Cardiac muscle cell (in vitro differentiated cells and primary cell): ENCODE results near the gene TMEM167A. TPM values are rescaled to one million over a fixed set of nuclear protein-coding genes. Genes with fewer than 3 reads are reported as not detected.

Experiments used
- DNase-seq, 2 donors: peaks; one replicate each; pipeline versions ENCODE4 v3.0.0 to v3.0.0-alpha.2; 2010 to 2017; ENCODE audit warnings: low read depth in 1 of 2, low spot score in 1 of 2
- H3K27ac ChIP-seq: fragments of 200-600 bp; sonication (generic); 2 replicates; pipeline ENCODE4 v1.5.1; 2016
- H3K27me3 ChIP-seq: fragments of 200-600 bp; sonication (generic); 2 replicates; pipeline ENCODE4 v1.6.0; 2016; ENCODE audit warnings: control low read depth
- H3K36me3 ChIP-seq: fragments of 200-600 bp; sonication (generic); 2 replicates; pipeline ENCODE4 v1.5.1; 2016; ENCODE audit warnings: control low read depth
- H3K4me1 ChIP-seq: fragments of 200-600 bp; sonication (generic); 2 replicates; pipeline ENCODE4 v1.8.1; 2017; ENCODE audit warnings: low read depth, mild to moderate bottlenecking, mixed run types
- H3K4me3 ChIP-seq: fragments of 200-600 bp; sonication (generic); 2 replicates; pipeline ENCODE4 v1.5.1; 2016; ENCODE audit warnings: mild to moderate bottlenecking
- H3K9me3 ChIP-seq: fragments of 200-600 bp; sonication (generic); 2 replicates; pipeline ENCODE4 v1.5.1; 2017; ENCODE audit warnings: low read depth, mild to moderate bottlenecking, control low read depth
- CTCF ChIP-seq: IDR thresholded peaks from 2 replicates; pipeline ENCODE4 v1.5.1; 2012; ENCODE audit warnings: low read depth, mild to moderate bottlenecking, low read length
- polyA plus RNA-seq: library from polyadenylated mRNA; unstranded; fragments of >200 nt; fragmentation: Nextera tagmentation; extraction: Ambion mirVana; gene quantifications from 2 replicates; pipeline ENCODE4 v1.2.1, GENCODE V29; 2016
- total RNA-seq: library from RNA; depleted of rRNA; stranded (reverse); fragments of >200 nt; gene quantifications from 2 replicates; pipeline ENCODE4 v1.2.3, GENCODE V29; 2016

The TMEM167A gene
- total and polyA plus RNA-seq, 2 experiments from 2014 or later = 55.8 to 105 TPM

DNA sequence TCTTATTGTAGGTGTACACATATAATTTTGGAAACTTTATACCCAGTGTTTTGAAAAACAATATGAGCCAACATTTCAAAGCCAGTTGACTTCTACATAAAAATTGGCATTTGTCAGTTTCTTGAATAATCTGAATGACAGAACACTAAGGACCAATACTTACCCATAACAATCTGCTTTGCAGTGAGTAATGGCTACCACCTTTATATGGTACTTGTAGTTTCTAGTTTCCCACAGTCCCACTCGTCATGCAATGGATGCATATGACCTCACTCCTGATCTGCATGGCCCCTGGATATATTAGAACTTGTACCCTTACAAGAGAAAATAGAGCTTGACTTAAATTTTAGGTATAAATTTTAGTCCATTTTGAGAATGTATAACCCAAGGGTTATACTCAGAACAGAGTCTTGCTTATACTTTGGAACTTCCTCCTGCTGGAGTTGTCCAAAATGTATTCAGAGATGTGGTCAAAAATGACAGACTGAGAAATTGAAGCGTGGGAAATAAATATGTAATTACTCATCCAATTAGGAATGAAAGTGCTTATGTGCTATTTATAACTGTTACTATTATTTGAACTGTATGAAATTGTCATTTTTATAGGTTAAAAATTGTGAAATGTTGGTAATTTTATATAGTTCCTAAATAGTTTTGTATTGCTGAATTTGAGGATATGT lies 19.6 kb upstream of the TMEM167A start:
- Histone ChIP-seq H3K27me3 (no peaks in the 10 kb centered on the region), H3K9me3 (no peaks in the 10 kb centered on the region), H3K4me1 (peaks cover 56% of the 10 kb centered on the region), H3K36me3 (no peaks in the 10 kb centered on the region), H3K4me3 (no peak overlapping the region), H3K27ac (peak overlapping the region; percentile 51)
- no peak for TF ChIP-seq CTCF
- peak in 1 of 2 donors; percentile 32 for DNase-seq

- H3K4me1 ChIP-seq = peaks cover 49% of the 10 kb centered on the region
- H3K27me3 ChIP-seq = no peaks in the 10 kb centered on the region
- peak in 1 of 2 donors; percentile 63 for DNase-seq
- peak overlapping the region; percentile 51 for H3K27ac ChIP-seq
- no peak for TF ChIP-seq CTCF
- H3K4me3 ChIP-seq = no peak overlapping the region
- no peaks in the 10 kb centered on the region for H3K9me3 ChIP-seq
- H3K36me3 ChIP-seq = no peaks in the 10 kb centered on the region
These were observed 18.9 kb upstream of the TMEM167A start for GRCh38 chr5:83095957-83096539.

GRCh38 chr5:83095163-83095956 lies 18.2 kb upstream of the TMEM167A start:
- no peak for TF ChIP-seq CTCF
- Histone ChIP-seq H3K4me1 (peaks cover 42% of the 10 kb centered on the region), H3K36me3 (no peaks in the 10 kb centered on the region), H3K27me3 (no peaks in the 10 kb centered on the region), H3K27ac (peak overlapping the region; percentile 51), H3K4me3 (no peak overlapping the region), H3K9me3 (no peaks in the 10 kb centered on the region)
- DNase-seq = peak in 1 of 2 donors; percentile 23

DNA sequence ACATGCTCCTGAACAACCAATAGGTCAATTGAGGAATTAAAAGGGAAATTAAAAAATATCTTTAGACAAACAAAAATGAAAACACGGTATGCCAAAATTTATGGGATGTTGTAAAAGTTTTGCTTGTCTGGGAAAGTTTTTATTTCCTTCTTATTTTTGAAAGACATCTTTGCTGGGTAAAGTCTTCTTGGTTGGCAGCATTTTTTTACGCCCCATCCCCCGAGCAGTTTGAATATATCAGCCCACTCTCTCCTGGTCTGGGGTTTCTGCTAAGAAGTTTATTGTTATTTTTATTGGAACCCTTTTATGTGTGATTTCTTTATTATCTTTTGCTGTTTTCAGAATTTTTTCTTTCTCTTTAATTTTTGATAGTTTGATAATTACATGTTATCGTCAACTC lies 16.5 kb upstream of the TMEM167A start:
- no peak overlapping the region for H3K27ac ChIP-seq
- no peaks in the 10 kb centered on the region for H3K9me3 ChIP-seq
- H3K36me3 ChIP-seq = no peaks in the 10 kb centered on the region
- DNase-seq = no peak
- peaks cover 25% of the 10 kb centered on the region for H3K4me1 ChIP-seq
- H3K4me3 ChIP-seq = no peak overlapping the region
- H3K27me3 ChIP-seq = no peaks in the 10 kb centered on the region
- no peak for TF ChIP-seq CTCF

DNA sequence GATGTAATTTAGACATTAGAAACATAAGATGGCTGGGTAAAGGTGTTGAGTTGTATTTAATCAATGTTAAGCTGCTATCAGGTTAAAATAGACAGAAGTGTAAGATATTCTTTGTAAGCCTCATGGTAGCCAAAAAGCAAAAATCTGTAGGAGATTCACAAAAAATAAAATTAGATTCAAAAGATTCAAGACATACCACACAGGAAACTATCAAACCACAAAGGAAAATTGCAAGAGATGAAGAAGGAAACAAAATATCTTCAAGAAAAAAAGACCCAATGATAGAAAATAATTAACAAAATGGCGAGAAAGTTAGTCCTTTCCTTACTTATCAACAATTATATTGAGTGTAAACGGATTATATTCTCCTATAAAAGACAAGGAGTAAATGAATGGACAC lies 15.4 kb upstream of the TMEM167A start:
- no peak for DNase-seq
- H3K27me3 ChIP-seq = no peaks in the 10 kb centered on the region
- H3K36me3 ChIP-seq = no peaks in the 10 kb centered on the region
- H3K4me3 ChIP-seq = no peak overlapping the region
- H3K27ac ChIP-seq = no peak overlapping the region
- no peak for TF ChIP-seq CTCF
- H3K9me3 ChIP-seq = no peaks in the 10 kb centered on the region
- H3K4me1 ChIP-seq = peaks cover 14% of the 10 kb centered on the region
